Fibroblast of skin of left biceps (primary cell): ENCODE data around the gene GARNL3.

Experiments used
- DNase-seq, 2 experiments: peaks; one replicate each; pipeline ENCODE4 v3.0.0-alpha.2; 2013; ENCODE audit warnings: low read depth in 2 of 2

The GARNL3 gene

DNA sequence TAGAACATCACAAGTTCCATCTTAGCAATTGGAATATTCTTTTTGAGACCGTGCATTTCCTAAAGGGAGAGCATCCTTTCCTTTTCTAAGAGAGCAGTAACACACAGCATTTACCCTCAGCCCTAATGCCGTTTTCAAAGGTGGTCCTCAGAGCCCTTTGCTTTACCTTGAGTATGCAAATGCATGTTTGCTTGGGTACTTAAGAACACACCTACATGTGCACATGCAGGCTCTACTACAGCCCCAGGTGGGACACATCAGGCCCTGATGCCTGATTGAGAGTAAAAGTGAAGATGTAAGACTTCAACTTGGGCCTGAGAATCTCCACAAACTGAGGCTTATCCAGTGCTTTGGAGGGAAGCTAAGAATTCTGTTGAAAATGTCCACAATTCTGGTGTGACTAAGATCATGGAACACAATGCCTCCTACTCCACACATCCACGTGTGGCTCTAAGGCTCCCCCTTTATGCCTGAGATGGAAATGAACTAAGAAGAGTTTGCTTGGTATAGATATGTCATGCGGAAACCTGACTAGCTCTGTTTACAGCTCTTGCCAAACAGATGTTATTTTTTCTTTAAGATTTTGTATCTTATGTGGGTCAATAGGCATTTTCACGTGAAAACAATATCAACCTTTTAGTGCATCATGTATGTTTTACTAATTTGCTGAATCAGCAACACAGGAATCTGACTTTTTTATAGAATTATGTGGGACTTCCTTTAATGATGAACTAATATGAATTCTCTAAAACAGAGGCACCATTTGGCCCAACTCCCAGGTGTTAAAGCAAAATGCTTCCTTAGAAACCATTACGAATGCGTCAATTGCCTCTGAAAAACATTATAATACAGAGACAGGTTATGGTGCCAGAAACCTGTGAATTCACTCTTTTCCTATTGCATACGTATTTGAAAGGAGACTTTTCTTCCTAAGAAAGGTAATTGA lies 83.5 kb downstream of the GARNL3 start:
- DNase-seq: no peak

DNA sequence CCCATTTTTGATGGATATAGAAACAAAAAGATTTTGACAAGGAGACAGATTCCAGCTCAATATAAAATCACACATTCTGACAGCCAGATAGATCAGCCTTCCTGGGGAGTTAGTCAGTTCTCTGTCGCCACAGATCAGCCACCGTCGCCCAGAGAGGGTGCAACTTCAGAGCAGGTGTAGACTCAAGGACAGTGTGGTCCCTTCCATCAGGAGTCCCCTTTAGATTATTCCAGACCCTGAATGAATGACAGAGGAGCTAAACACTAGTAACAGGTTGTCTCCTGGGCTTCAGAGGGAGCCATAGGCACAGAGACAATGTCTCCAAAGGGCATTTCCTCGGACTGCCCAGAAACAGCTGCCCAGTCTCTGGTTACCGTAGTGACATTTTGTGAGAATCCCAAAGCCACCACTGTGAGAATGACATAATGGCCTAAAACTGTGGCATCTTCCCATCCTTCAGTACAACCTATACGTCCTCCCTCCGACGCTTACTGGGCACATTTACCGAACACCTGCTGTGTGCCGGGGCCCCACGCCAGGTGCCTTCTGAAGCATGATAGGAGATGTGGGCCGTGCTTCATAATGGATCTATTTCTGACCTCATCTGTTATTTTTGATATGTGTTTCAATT lies 85.0 kb downstream of the GARNL3 start:
- DNase-seq: no peak

DNA sequence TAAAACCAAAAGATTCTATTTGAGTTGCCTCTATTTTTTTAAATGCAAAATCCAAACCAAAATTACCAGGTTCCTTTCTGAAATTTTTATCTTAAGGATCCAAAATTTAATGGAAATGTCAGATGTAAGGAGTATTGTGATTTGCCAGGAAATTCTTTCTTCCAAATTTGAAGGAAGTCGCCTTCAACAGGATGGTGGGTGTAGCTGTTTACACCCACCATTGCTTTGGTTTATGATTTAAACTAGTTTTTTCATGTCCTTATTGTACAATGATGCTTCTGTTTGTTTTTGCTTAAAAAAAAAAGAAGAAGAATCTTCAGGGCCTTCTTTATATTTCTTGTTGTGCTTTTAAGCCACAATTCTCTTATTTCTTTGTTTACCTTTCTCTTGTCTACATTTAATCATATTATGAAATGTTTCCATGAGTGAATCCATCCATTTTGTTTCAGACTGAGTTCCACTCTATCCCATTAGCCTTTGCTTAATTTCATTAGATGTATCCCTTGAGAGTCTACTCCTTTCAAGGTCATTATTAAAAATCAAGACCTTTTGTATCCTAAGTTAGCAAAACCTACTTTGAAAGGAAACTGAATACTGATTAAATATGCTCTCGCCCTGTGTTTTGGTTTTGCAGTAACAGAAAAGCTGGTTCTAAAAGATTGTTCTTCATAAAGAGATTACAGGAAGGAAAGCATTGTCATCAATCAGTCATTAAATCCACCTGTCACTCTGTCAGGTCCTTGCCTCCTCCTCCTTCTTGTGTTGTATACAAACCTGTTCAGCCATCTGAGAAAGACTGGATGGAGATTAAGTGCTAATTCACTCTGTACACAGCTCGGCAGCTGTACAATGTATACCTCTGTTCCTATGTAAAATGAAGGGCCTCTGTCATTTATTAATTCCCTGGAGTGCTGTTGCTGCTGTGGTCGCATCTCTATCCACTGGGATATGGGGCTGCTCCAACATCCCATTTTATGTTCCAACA lies 86.9 kb downstream of the GARNL3 start:
- DNase-seq: no peak

DNA sequence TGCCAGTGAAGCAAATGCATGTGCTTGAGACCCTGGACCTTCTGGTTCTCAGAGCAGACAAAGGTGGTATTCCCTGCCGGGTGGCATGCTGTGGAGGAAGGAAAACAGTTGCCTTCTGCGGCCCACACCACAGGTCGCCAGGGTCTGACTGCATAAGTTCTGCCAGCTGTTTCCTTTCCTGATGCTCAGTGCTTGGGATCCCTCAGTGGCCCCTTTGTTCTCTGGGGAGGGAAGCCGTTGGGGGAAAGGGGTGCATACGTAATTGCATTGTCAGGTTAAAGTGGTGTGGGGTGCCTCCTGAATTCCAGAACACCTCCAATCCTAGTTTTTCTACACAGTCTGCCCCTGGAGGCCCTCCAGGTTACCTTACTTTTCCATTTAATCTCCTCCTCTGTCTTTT lies 89.3 kb downstream of the GARNL3 start:
- no peak for DNase-seq

DNA sequence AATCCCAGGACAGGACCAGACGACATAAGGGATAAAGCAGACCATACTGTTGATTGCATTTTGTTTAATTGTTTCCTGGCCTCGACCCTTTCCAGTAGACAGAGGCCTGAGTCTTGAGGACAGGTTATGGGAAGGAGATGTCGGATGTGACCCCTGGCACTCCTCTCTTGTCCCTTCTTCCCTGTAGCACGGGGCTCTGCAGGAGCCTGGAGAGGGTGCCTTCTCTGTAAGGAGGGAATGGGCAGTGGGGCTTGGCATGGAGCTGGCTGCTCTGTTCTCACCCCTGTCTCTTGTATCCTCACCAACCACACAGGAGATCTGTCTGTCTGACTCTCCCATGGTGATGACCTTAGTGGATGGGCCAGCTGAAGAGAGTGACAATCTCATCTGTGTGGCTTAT lies 92.3 kb downstream of the GARNL3 start:
- no peak for DNase-seq

DNA sequence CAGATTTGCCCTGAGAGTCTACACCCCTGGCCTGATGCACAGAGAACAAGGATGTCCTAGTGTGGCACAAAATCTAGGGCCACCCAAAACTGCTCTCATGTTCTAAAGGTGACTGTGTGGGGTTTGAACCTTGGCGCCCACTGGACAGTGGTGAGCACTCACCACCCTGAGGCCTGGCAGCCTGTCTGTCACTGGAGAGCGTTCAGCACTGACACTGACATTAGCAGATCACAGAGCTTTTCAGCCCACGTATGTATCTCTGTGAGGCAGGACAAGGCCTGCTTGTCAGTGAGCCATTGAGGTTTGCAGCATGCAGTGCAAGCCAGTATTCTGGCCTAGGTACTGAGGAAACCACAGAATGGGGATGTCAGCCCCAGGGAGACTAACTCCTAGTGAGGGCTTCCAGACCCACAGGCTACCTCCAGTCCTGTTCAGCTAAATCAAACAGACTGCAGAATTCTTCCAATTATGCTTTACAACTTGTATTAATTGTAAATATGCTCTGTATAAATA lies 93.5 kb downstream of the GARNL3 start:
- DNase-seq: no peak

DNA sequence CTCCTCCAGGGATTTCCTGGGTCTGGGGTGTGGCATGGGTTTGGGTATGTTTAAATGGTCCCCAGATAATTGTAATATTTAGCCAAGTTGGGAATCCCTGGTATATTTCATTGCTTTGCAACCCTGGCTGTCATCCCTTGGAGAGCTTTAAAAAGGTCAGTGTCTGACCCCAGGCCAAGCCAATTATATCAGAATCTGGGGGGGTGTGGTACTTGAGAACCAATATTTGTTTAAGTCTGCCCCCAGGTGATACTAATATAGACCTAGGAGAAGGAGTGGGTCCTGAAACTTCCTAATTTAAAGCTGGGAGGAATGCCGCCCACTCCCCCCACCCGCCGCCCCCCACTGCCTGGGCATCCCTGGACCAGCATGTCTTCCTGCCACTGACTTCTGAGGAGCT lies 94.2 kb downstream of the GARNL3 start:
- no peak for DNase-seq

DNA sequence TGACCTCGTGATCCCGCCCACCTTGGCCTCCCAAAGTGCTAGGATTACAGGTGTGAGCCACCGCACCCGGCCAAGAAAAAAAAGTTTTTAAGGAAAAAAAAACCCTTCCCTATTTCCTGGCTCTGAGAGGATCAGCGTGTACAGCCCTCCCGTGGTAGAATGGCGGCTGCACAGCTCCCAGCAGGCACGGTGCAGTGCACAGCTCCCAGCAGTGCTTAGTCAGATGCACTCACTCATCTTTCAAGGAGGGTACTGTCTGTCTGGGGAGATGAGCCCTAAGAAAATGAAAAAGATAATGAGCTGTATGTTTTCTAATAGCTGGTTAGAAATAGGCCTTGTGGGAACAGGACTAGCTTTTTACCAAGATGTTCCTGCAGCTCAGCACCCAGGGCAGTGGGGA lies 95.7 kb downstream of the GARNL3 start:
- DNase-seq: no peak

DNA sequence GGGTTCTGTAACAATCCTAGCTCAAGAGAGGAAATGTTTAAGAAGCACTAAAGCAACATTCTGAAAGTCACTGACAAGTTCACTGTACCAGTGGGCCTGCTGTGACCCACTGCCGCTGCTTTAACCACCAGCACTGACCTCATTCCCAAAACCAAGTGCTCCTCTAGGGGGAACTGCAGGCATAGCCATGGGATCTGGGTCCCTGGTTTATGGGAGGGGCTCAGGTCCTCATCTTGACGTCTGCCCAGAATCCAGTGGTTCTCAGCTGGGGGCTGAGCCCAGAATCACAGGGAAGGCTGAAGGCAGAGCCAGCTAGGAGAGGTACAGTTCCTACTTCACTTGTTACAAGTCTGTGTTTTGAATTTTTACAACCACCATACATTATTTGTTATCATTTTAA lies 96.3 kb downstream of the GARNL3 start:
- no peak for DNase-seq

DNA sequence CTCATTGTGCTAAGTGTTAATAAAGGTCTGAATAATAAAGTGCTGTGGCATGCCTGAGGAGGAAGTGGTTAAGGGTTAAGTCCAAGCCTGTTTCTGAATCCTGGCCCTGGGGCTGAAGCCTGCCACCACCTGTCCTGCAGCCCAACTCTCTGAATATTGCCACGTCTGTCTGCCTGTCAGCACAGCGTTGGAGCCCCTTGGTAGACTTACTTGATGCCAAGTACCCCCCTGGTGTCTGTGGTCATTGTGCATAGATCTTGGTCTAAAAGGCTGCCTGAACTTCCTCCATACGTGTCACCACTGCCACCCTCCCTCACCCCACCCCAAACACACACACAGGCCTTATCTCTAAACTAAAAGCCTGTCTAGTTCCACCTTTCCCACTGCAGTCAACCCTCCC lies 97.0 kb downstream of the GARNL3 start:
- DNase-seq: no peak

DNA sequence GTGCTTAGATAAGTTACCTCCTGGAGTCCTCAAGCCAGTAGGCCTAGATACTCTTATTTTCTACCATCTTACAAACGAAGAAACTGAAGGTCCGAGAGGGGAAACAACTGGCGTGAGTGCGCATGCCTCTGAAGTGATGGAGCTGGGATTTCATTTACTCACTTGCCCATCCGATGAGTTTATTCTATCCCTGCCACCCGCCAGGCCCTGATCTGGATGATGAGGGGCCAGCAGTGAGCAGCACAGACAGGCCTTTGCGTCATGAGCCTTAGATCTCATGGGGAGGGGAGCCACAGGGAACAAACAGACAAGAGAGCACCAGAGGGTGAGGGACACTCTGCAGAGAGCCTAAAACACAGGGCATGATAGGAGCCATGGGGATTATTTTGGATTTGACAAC lies 98.3 kb downstream of the GARNL3 start:
- no peak for DNase-seq

DNA sequence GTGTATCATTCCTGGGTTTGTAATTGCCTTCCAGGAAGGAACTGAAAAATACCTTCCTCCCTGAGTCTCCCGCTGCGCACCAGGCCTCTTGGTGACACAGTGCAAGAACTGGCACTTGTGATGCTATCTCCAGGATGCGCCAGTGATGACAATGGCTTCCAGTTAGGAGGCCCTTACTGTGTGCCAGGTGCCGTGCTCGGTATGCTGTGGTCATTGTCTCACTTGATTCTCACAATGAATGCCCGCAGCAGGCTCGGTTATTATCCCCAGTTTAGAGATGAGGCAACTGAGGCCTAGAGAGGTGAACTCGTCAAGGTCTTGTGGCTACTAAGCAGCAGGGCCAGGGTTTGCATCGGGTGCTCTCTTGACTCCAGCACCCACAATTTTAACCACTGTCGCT lies 100.9 kb downstream of the GARNL3 start:
- no peak for DNase-seq

DNA sequence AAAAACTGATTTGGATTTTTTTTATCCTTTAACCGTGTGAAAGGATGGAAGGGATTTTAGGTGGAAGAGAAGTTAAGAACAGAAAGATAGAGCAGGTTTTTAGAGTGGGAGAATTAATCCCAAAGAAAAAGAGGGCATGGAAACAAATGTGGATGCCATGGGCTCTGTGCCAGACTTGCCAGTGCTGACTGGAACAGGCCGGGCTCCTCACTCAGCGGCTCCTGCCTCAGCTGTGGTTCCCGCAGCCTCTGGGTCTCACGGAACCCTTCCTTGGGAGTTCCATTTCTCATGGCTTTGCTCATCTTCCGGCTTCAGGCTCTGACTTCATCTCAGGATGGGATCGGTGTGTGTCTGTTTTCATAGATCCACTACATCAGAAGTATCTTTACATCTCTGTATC lies 102.0 kb downstream of the GARNL3 start:
- DNase-seq: no peak

DNA sequence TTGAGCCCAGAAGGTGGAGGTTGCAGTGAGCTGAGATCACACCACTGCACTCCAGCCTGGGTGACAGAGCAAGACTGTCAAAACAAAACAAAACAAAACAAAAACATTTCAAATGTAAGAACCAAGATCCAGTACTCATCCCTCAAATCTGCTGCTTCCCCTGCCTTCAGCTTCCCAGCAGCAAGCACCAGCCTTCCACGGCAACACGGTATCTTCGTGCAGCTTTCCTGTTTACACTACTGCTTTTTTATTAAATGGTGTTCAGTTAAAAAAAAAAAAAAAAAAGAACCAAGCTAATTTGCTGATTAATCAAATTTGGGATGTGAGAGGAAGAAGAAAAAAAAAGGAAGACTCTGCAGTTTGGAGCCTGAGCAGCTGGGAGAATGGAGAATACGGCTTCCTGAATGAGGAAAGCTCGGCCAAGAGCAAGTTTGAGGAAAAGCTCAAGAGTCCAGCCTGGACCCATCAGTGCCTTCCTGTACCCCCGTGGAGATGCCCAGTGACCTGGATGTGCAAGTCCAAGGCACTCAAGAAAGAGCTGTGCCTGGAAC lies 104.4 kb downstream of the GARNL3 start:
- DNase-seq: no peak

DNA sequence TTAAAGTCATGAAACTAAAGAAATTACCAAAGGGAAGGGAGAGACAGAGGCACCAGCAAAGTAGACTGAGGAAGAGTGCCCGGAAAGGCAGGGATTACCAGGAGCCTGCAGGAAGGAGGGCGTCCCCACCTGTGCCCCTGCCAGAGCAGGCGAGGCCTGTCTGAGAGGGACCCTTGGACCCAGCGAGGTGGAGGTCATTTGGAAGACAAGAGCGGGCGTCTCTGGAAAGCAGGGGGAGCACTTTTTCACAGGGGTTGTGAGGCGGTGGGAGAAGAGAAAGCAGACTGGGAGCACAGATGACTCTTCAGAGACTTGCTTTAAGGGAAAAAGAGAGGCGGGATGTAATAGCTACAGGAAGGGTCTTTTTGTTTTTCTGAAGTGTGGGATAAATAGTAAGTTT lies 104.9 kb downstream of the GARNL3 start:
- no peak for DNase-seq

DNA sequence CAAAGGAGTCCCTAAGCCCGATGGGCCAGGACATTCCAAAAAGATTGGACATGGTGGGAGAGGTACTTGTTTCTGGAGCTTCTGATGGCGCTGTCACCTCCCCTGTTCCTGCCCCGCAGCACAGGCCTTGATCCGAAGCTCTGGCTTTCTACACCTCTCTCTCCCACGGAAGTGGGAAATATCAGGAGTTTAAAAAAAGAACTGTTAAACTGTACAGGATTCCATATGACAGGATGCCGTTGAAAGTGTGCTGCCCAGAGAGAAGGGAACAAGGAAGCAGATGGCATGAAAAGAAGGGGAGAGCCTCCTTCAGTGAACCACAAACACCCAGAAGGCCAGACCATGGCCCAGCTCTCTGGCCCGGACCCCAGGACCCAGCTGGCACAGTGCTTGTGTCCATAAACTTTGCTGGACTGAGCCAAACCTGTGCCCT lies 105.6 kb downstream of the GARNL3 start:
- DNase-seq: no peak

DNA sequence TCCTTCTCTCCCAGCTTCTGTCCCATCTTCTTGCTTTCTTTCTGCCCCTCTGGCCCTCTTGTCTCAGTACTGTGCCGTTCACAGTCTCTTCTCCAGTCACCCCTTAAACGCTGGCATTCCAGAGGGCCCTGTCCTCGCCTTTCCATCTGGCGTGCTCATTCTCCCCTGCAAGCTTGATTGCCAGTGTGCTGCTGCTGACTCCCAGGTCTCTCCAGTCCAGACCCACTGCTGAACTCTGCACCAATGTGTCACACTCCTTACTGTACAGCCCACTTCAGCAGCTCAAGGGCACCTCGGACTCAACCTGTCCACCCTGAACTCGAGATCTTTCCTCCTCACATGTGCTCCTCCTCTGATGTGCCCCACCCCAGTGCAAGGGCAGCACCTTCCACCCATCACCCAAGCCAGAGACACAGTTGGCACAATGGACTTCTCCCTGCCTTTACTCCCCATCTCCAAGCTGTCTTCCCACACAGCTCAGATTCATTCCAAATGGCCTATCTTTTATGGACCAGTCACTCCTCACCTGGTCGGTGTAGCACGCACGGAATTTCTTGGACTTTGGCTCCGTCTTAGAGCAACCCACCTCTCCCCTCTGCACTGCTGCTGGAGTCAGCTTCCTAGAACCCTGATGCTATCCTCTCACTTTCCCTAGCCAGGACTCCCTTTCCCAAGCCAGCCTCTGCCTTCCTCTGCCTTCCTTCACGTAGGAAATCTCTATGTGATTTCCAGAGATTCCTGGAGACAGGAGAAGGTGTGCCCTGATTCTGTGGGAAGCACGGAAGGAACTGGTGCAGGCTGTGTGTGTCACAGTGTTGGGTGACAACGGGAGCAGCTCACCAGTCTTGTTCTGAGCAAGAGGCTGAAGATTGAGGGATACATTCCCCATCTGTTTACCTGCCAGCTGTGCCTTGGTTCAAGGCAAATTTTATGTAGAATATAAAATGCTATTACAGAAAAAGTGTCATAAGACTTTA lies 106.4 kb downstream of the GARNL3 start:
- DNase-seq: no peak

DNA sequence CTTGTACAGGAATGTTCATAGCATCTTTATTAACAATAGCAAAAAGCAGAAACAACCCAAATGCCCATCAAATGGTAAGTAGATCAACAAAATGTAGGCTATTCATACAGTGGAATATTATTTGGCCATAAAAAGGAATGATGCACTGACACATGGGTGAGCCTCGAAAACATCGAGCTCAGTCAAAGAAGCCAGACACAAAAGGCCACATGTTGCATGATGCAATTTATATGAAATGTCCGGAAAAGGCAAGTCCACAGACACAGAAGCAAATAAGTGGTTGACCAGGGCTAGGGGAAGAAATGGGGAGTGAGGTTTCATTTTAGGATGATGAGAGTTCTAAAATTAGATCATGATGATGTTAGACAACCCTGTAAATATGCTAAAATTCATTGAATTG lies 115.9 kb downstream of the GARNL3 start:
- no peak for DNase-seq

DNA sequence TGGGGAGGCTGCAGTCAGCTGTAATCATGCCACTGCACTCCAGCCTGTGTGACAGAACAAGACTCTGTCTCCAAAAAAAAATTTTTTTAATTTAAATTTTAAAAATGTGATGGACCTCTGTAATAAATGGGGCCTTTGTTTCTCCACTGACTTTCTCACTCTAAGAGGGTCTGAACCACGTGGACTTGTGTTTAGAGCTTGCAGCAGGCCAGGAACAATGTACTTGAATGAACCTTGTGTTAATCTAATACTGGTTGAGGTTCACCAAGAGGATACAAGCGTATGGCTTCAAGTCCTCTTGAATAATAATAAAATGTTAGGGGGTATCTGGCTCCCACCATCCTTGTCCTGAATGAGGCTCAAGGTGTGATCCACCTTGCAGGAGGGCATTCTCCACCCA lies 118.0 kb downstream of the GARNL3 start:
- no peak for DNase-seq

DNA sequence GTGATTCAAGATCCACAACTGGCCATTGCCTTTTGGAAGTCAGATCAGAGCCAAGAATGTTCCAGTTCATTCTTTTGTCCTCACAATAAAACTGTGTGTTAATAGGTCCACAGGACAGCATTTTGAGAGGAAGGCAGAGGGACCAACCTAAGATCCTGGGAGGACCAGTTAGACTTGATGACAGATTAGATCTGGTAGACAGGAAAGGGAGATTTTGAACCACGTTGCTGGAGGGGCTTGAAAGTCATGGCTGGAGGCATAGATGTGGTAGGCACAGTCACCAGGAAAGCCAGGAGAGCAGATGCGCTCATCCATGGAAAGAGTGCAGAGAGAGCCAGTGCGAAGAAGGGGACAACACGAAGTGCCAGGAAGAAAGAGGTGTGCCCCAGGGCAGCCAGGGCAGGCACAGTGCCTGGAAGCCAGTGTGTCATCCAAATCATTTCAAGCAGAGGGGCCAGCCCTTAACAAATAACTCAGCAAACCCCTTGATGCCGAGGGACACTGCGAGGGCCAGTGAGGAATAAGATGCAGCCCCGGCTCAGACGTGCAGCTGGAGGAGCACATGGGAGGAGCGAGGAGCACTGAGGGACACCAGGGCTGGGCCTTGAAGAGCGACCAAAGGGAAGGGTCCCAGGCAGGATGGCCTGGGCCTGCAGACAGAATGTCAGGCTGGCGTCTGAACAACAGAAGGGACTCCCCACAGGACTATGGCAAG lies 119.6 kb downstream of the GARNL3 start:
- no peak for DNase-seq
